Fibroblast of gingiva (primary cell): Measurements from ENCODE around the gene FBF1.
"Not testable (repeated sequence)": the region's sequence is repeated elsewhere in the genome, so short reads cannot be mapped to it uniquely, and the experiment has no call there.

Source experiments
- DNase-seq: peaks from one replicate; pipeline ENCODE4 v3.0.0-alpha.2; 2011; ENCODE audit warnings: low read depth

The FBF1 gene, protein sequence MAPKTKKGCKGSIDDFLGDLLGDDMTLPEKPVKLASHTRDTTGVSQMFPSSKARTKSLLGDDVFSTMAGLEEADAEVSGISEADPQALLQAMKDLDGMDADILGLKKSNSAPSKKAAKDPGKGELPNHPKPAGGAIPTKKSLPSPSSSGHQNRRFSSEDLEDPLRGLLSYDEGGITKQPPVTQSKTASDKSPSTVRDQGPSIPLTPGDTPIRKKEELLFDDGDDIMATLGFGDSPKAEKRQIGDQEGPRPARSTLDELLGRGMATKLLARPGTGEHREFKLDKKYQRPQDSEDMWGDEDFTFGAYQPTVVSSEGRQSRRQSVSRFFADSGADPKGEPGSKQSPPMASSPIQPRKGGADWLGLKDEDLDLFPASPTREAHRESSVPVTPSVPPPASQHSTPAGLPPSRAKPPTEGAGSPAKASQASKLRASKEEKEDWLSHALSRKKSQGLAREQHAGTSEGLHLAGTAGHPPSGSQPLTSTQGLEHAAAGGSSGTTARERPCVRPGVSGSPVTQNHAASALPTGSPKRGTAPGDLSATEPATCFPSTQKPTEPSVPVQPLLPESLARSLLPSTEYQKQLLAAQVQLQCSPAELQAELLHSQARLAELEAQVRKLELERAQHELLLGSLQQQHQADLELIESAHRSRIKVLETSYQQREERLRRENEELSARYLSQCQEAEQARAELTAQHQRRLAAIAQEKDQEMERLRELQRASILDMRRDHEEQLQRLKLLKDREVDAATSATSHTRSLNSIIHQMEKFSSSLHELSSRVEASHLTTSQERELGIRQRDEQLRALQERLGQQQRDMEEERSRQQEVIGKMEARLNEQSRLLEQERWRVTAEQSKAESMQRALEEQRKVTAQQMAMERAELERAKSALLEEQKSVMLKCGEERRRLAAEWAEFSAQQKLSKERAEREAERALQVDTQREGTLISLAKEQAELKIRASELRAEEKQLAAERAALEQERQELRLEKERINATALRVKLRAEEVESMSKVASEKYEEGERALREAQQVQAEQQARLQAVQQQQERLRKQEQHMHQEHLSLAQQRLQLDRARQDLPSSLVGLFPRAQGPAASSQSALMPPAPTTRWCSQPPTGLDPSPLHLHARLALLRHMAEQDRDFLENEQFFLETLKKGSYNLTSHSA

DNA sequence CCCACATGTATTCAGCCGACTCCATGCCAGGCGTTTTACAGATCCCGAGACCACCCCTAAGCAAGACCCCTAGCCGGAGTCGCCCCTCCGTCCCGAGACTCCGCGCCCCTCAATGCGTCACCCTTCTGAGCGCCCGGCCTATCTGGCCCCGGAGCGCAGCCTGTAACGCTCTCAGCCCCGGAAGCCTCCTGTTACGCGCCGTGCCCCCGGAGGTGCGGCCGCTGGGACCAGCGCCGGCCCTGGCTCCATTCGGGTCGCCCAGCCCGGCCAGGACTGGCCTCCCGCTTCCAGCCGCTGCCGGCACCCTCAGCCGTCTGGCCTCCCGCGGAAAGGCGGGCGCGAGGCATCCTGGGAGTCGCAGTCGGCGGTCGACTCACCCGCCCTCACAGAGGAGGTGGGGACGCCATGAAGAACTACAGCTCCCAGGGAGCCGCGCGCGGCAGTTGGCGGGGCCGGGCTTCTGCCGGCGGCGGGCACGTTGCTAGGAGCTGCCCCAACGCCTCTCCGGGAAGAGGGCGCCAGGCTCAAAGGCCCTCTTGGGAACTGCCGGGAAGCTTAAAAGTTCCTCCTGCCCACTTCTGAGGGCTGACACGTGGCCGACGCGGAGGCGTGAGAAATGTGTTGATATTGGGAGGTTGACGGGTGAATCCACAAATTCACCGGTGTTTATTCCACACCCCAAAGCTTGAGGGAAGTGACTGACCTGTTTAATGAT is at the start of gene FBF1:
FBF1 (minus strand) TSS at position 316 of the 715 bp plus-strand sequence. CDS start 2,893 bp downstream, outside the sequence.
- DNase-seq, result peak; percentile 95

DNA sequence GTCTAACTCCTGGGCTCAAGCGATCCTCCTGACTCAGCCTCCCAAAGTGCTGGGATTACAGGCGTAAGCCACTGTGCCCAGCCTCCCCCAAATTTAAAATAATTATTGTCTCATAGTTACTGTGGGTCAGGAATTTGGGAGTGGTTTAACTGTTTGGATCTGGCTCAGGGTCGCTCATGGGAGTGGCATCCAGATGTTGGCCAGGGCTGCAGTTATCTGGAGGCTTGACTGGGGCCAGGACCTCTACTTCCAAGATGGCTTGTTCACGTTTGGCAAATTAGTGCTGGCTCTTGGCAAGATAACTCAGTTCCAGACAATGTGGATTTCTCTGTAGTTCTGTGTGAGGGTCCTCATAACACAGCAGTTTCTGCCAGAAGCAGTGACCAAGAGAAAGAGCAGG is 46.2 kb upstream of the FBF1 start:
- no peak for DNase-seq

DNA sequence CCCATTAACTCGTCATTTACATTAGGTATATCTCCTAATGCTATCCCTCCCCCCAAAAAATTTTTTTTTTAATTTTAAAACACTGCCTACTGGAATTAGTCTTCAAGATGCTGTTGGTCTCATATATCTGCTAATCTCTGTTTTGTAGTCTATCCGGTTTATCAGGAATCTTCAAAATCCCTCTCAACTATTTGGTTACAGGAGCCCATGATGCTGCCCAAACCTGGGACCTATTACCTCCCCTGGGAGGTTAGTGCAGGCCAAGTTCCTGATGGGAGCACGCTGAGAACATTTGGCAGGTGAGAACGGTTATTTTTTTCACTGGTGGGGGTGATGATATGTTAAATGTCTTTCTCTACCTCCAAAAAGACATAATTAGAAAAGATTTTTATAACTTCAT is 45.1 kb upstream of the FBF1 start:
- DNase-seq, result no peak

DNA sequence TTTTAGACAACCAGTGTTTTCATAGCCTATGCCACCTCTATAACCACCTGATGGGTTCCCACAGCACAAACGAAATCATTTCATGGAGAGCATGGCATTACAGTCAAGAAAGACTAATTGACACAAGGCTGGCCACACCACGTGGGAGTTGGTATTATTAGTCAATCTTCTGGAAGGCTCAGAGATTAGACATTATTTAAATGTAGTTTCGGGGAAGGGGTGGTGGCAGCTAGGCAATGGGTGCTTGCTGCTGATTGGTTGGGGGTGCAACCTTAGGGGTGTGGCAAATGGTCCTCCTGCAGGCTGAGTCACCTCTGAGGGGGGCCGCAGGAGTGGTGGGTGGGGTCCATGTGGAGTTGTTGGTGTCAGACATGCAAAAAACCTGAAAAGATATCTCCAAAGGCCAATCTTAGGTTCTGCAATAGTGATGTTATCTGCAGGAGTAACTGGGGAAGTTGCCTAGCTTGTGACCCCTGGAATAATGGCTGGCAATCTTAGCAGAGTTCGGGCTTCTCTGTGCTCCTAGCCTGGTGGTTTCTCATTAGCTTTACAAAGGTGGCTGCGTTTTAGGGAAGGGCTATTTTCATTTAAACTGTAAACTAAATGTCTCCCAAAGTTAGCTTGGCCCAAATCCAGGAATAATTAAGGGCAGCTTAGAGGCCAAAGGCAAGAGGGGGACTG is 42.8 kb upstream of the FBF1 start:
- DNase-seq, result peak; percentile 49

DNA sequence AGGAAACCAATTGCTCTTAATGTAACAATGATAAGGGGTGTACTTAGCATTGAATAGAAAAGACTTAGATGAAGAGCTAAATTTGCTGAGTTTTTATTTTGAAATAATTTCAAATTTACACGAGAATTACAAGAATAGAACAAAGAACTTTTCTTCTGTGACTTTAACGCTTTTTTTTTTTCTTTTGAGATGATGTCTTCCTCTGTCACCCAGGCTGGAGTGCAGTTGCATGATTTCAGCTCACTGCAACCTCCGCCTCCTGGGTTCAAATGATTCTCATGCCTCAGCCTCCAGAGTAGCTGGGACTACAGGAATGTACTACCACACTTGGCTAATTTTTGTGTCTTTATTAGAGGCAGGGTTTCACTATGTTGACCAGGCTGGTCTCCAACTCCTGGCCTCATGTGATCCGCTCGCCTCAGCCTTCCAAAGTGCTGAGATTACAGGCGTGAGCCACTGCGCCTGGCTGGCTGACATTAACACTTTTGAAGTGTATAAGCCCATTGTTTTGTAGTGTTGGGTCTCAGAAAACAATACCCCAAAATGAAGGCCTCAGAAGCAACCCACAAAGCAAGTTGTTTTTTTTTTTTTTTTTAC is 40.3 kb upstream of the FBF1 start:
- peak; percentile 30 for DNase-seq

- no peak for DNase-seq
Measured at GRCh38 chr17:75980188-75981018, 39.6 kb upstream of the FBF1 start.

DNA sequence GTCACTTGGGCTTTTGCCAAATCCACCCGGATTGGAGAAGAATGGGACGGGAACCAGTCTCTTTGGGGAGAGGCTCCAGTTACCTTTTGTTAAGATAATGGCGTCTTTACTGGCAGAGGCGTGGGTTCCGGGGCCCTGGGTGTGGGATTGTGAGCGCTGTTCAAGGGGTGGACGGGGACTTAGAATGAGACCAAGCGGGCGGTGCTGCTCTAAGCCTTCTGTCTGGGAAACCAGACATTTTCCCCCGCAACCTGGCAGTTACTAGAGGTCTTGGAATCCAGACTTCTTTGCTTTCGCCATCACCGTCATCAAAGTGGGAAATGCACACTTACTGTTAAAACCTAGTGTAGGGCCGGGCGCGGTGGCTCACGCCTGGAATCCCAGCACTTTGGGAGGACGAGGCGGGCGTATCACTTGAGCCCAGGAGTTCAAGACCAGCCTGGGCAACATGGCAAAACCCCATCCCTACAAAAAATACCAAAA is 38.9 kb upstream of the FBF1 start:
- DNase-seq, result peak; percentile 77

DNA sequence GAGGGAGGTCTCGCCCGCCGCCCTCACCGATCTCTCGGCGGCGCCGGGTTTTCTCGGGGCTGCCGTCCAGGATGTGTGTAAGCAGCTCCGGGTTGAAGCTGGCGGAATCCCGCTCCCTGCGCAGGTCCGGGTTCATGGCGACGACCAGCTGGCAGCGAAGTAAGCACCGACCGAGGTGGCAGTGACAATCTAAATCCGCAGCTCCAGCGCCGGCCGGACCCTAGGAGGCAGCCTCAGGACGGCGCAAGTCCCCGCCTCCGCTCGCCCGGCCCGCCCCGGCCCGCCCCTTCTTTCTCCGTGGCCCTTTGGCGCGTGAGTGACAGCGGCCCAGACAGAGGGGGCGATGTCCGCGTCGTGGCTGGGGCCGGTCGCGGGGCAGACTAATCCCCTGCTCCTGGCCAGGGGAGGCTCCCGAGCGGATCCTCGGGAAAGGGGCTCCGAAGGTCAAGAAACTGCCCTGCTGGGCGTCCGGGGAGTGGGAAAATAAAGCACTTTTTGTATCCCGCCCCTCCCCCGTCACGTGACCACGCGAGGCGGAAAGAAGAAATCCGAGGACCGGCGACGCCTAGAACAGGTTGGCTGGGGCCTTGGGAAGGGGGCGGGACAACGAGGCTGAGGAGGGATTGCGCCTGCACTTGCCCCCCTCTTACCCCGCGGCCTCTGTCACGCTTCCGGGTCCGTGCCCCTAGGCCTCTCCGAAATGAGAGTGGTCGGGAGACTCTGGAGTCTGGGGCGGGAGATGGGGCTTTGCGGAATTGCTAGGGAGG is 38.3 kb upstream of the FBF1 start, which contains the start of the genes ACOX1 and TEN1:
ACOX1 (minus strand) TSS at position 229 of the 767 bp plus-strand sequence; CDS start at position 136, 93 bp downstream.
TEN1 (plus strand) TSS at position 303 of the 767 bp plus-strand sequence. CDS start 6,953 bp downstream, outside the sequence.
- peak; percentile 97 for DNase-seq

DNA sequence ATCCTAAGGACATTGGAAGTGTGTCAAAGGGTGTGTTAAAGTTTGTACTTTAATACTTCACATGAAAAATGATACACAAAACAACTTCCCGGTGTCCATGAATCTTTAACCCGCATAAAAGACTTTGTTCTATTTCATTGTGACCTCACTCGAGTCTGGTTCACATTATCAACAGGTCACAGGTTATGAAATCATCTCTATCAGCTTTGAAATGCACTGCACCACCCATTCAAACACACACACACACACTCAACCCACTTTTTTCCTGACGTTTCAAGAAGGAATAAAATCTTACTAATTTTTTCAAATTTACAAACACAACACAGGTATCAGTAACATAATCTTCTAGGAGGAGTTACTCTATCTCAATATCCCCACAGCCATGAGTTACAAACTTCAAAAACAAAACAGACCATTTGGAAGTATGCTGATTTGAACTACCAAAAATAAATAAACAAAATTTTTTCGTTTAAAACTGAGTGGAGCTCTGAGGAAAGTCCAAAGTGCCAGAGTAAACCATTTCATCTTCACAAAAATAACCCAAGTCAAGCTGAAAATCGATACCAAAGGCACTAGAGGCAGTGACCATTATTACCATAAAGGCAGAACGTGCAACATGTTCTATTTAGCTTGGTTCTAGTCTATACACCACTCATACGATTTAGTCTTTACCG is 35.5 kb upstream of the FBF1 start:
- DNase-seq, result peak; percentile 58

GRCh38 chr17:75975757-75976174 is 34.9 kb upstream of the FBF1 start:
- DNase-seq, result no peak

DNA sequence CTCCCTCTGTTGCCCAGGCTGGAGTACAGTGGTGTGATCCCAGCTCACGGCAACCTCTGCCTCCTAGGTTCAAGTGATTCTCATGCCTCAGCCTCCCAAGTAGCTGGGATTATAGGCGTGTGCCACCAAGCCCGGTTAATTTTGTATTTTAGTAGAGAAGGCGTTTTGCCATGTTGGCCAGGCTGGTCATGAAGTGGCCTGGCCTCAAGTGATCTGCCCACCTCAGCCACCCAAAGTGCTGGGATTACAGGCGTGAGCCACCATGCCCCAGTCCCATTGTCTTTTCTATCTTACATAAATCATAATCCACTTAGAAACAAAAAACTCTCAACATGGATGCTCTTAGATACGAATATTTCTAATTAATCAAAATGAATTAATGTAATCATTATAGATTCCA is 34.3 kb upstream of the FBF1 start:
- not testable (repeated sequence) for DNase-seq

DNA sequence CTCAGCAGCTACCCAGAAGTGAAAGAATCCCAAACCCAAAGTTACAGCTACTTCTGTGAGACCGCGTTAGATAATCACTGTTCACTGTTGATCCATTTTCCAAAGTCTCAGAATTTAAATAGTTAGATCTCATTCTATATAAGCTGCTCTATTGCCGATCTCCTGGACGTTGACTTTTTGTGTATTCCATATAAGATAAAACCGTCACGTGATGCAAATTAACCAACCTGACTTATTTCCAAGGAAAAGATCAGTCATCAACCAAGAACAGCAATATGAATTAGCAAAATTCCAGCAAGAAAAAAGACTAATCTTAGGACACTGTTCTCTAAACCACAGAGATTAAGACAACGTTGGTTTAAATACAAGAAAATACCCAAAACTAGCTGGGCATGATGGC is 29.8 kb upstream of the FBF1 start:
- no peak for DNase-seq

DNA sequence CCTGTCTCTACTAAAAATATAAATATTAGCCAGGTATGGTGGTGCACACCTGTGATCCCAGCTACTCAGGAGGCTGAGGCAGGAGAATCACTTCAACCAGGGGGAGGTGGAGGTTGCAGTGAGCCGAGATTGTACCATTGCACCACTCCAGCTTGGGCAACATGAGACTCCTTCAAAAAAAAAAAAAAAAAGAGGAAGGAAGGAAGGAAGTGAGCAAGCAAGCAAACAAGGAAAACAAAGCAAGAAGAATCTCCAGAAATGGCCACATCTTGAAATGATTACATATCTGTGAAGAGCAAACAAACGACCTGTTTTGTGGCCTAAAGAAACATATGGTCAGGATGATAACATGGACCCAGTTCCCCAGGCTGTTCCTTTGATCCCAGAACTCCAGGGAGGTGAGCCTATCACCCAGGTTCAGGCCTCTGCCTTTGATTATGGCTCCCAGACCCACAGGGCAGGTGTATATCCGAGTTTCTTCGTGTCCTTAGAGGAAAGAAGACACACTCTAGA is 29.2 kb upstream of the FBF1 start:
- peak; percentile 75 for DNase-seq

- not testable (repeated sequence) for DNase-seq
Measured at GRCh38 chr17:75969044-75969443, 28.2 kb upstream of the FBF1 start.

DNA sequence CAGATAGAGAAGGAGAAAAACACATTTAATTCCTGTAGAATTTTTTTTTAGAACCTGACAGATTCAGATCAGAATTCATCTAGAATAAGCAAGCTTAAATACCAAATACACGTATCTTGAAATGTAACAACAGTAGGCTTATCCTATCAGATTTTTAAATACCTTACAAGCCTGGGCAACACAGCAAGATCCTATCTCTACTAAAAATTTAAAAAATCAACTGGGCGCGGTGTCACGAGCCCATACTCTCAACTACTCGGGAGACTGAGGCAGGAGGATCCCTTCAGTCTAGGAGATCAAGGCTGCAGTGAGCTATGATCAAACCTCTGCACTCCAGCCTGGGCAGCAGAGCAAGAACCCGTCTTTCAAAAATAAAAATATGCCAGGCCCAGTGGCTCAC is 24.6 kb upstream of the FBF1 start:
- DNase-seq, result no peak

DNA sequence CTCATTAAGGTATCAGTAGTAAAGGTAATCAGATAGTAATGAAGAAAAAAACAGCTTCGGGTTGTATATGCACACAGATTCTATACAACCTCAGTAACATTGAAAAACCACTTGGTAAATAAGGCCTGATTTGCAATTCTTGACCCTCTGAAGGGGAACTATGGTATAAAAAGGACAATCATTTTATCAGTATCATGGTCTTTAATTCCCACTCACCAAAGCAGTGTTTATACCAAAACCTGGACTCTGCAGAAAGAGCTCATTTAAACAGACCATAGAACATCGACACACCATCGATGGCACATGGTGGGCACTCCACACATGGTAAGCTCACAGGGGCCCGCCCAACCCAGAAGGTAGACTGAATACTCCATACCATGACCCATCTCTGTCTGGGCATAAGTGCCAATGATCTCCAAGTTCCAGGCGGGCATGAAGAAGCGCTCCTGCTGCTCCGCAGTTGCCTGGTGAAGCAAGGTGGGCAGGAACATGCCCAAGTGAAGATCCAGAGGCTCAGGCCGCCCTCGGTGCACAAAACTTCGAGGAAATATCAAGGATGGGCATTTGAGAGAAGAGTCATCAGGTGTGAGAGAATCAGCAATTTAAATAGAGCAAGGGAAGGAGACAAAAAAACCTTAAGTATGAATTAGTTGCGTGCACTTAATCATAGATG is 19.1 kb upstream of the FBF1 start:
- DNase-seq, result no peak
